Limb (tissue), 2 donors: ENCODE measurements around the gene GPR137.

Experiments
- DNase-seq, 2 donors: peaks; one replicate each; pipeline ENCODE4 v3.0.0-alpha.2; 2016; ENCODE audit errors: extremely low spot score in 2 of 2

The GPR137 gene

GRCh38 chr11:64263021-64263946 lies 22.4 kb upstream of the GPR137 start:
- DNase-seq, result no peak

- no peak for DNase-seq
Observed at GRCh38 chr11:64263947-64264317, 21.7 kb upstream of the GPR137 start.

- no peak for DNase-seq
Observed at GRCh38 chr11:64264371-64264852, 21.2 kb upstream of the GPR137 start.

GRCh38 chr11:64265176-64266160 lies 20.2 kb upstream of the GPR137 start:
- DNase-seq, result no peak

GRCh38 chr11:64266339-64266738 lies 19.3 kb upstream of the GPR137 start:
- no peak for DNase-seq

- no peak for DNase-seq
Observed at GRCh38 chr11:64267207-64267945, 18.3 kb upstream of the GPR137 start.

- DNase-seq, result no peak
Observed at GRCh38 chr11:64268025-64268892, 17.4 kb upstream of the GPR137 start.

- no peak for DNase-seq
Observed at GRCh38 chr11:64268893-64269539, 16.6 kb upstream of the GPR137 start.

GRCh38 chr11:64269540-64270220 lies 16.0 kb upstream of the GPR137 start:
- peak; percentile 98 to 100 for DNase-seq

GRCh38 chr11:64275031-64275800 lies 10.4 kb upstream of the GPR137 start:
- no peak for DNase-seq

- no peak for DNase-seq
Observed at GRCh38 chr11:64275841-64276240, 9.8 kb upstream of the GPR137 start.

GRCh38 chr11:64276653-64277431 lies 8.8 kb upstream of the GPR137 start:
- DNase-seq, result no peak

GRCh38 chr11:64278576-64279190 lies 7.0 kb upstream of the GPR137 start:
- no peak for DNase-seq

GRCh38 chr11:64281957-64282770 lies 3.5 kb upstream of the GPR137 start:
- no peak for DNase-seq

GRCh38 chr11:64283092-64283491 lies 2.6 kb upstream of the GPR137 start:
- no peak for DNase-seq
